Ishikawa (cell line): Measurements from ENCODE around the gene RNF144B.

Experiments
- CEBPB ChIP-seq: IDR thresholded peaks from 2 replicates; pipeline ENCODE4 v1.6.1; 2012
- EP300 ChIP-seq: IDR thresholded peaks from 2 replicates; pipeline ENCODE4 v1.6.1; 2012; ENCODE audit warnings: borderline replicate concordance

DNA sequence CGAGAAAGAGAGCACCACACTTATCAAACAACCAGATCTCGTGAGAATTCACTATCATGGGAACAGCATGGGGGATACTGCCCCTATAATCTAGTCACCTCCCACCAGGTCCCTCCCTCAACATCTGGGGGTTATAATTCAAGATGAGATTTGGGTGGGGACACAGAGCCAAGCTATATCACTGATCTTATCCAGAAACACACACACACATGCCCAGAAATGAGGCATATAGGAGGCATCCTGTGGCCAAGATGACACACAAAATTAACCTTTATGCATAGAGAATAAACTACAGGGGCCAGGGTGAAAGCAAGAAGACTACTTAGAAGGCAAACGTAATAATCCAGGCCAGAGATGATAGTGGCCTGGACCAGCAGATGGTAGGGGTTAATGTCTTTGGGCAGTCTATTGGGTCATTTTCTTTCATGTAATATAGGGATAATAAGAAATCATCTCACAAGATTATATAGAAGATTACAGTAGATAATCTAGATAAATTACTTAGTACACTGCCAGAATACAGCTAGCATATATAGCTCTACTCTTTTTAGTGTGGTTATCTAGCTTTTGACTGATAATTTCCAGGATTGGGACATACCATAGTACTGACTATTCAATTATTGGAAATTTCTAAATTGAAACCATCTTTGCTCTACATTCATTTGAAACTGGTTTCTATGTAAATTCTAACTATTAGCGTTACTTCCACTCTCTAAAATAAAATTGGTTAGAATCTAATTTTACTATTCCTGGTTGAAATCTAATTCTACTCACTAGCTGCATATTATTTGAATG, 20.0 kb downstream of the RNF144B start:
- TF ChIP-seq EP300: no peak
- TF ChIP-seq CEBPB: no peak
